Osteoblast (primary cell): Measurements from ENCODE around the gene UBE2D2. TPM values are rescaled to one million over a fixed set of nuclear protein-coding genes. Genes with fewer than 3 reads are reported as not detected.

ENCODE experiments used
- DNase-seq: peaks from one replicate; pipeline ENCODE4 v3.0.0; 2011; ENCODE audit warnings: low spot score, mixed read lengths; ENCODE audit not compliant: insufficient read length; ENCODE audit errors: missing footprints
- H2AFZ ChIP-seq: 2 replicates; pipeline ENCODE4 v1.6.0; 2011; ENCODE audit warnings: mild to moderate bottlenecking, low read length
- H3K27ac ChIP-seq: 2 replicates; pipeline ENCODE4 v1.5.1; 2011; ENCODE audit warnings: mild to moderate bottlenecking, low read depth, low read length, moderate library complexity
- H3K27me3 ChIP-seq: 2 replicates; pipeline ENCODE4 v1.6.0; 2012; ENCODE audit warnings: mild to moderate bottlenecking, control low read depth, inconsistent platforms, low read length, moderate library complexity; ENCODE audit not compliant: insufficient read depth
- H3K36me3 ChIP-seq: 2 replicates; pipeline ENCODE4 v1.5.1; 2011; ENCODE audit warnings: mild to moderate bottlenecking, low read length, control low read depth, moderate library complexity; ENCODE audit not compliant: insufficient read depth
- H3K4me1 ChIP-seq: 2 replicates; pipeline ENCODE4 v1.5.1; 2011; ENCODE audit warnings: mild to moderate bottlenecking, low read length, control low read depth, moderate library complexity; ENCODE audit not compliant: insufficient read depth
- H3K4me2 ChIP-seq: 2 replicates; pipeline ENCODE4 v1.6.0; 2011; ENCODE audit warnings: mild to moderate bottlenecking, low read length; ENCODE audit not compliant: insufficient read depth
- H3K4me3 ChIP-seq: fragments of 200-600 bp; sonication (generic); 3 replicates; pipeline ENCODE4 v1.5.1; 2012; ENCODE audit warnings: mild to moderate bottlenecking, low read length, inconsistent platforms; ENCODE audit not compliant: insufficient read depth
- H3K79me2 ChIP-seq: 2 replicates; pipeline ENCODE4 v1.6.0; 2012; ENCODE audit warnings: mild to moderate bottlenecking, low read length, control low read depth, inconsistent platforms; ENCODE audit not compliant: insufficient read depth
- H3K9me3 ChIP-seq: 2 replicates; pipeline ENCODE4 v1.5.1; 2011; ENCODE audit warnings: low read depth, low read length, control low read depth
- H4K20me1 ChIP-seq: 2 replicates; pipeline ENCODE4 v1.6.0; 2012; ENCODE audit warnings: mild to moderate bottlenecking, low read length, control low read depth; ENCODE audit not compliant: insufficient read depth
- CTCF ChIP-seq: IDR thresholded peaks from 2 replicates; pipeline ENCODE4 v1.5.1; 2011; ENCODE audit warnings: mild to moderate bottlenecking, low read depth, low read length, moderate library complexity; ENCODE audit errors: extremely low read depth
- total RNA-seq: library from RNA; depleted of rRNA; stranded (reverse); fragments of >200 nt; gene quantifications from 2 replicates; pipeline ENCODE4 v1.2.3, GENCODE V29; 2012

Gene UBE2D2
- total RNA-seq, 1 donor, result 52.8 TPM

DNA sequence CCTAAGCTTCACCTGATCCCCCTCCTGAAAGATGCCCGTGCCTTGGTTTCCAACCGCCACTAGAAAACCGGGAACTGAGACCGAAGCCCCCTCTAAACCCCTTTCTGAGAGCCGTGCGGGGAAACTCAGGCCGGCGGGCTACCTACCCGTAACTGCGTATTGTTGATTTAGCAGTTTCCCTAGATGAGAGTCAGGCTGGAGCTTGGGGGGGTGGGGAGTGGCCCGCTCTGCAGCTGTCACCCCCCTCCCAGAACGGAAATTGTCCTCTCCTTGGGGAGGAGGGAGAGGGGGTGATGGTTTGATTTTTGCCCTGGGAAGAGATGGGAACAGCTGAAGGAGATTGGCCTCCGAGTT lies 89.5 kb downstream of the UBE2D2 start:
- Histone ChIP-seq H3K27ac (peak overlapping the region; percentile 71), H3K36me3 (peaks cover 5% of the 10 kb centered on the region), H3K4me3 (peak overlapping the region; percentile 93), H3K9me3 (no peaks in the 10 kb centered on the region), H3K4me2 (peak overlapping the region; percentile 93), H2AFZ (no peak overlapping the region), H4K20me1 (peaks cover 34% of the 10 kb centered on the region), H3K4me1 (peaks cover 52% of the 10 kb centered on the region), H3K27me3 (no peaks in the 10 kb centered on the region), H3K79me2 (peaks cover 82% of the 10 kb centered on the region)
- peak; percentile 91 for DNase-seq
- TF ChIP-seq CTCF, result no peak

GRCh38 chr5:139651043-139651834 lies 90.1 kb downstream of the UBE2D2 start:
- Histone ChIP-seq H3K4me2 (peak overlapping the region; percentile 93), H3K4me3 (peak overlapping the region; percentile 93), H4K20me1 (peaks cover 36% of the 10 kb centered on the region), H3K9me3 (no peaks in the 10 kb centered on the region), H3K36me3 (peaks cover 5% of the 10 kb centered on the region), H3K27ac (peak overlapping the region; percentile 98), H3K79me2 (peaks cover 88% of the 10 kb centered on the region), H3K4me1 (peaks cover 58% of the 10 kb centered on the region), H2AFZ (no peak overlapping the region), H3K27me3 (no peaks in the 10 kb centered on the region)
- TF ChIP-seq CTCF, result no peak
- peak; percentile 94 for DNase-seq

- Histone ChIP-seq H3K79me2 (peaks cover 95% of the 10 kb centered on the region), H3K36me3 (peaks cover 5% of the 10 kb centered on the region), H3K9me3 (no peaks in the 10 kb centered on the region), H4K20me1 (peaks cover 40% of the 10 kb centered on the region), H3K4me2 (peak overlapping the region; percentile 93), H2AFZ (no peak overlapping the region), H3K27me3 (no peaks in the 10 kb centered on the region), H3K27ac (peak overlapping the region; percentile 98), H3K4me1 (peaks cover 63% of the 10 kb centered on the region), H3K4me3 (peak overlapping the region; percentile 93)
- TF ChIP-seq CTCF, result no peak
- peak; percentile 97 for DNase-seq
These were observed 91.0 kb downstream of the UBE2D2 start for GRCh38 chr5:139651853-139652787.

DNA sequence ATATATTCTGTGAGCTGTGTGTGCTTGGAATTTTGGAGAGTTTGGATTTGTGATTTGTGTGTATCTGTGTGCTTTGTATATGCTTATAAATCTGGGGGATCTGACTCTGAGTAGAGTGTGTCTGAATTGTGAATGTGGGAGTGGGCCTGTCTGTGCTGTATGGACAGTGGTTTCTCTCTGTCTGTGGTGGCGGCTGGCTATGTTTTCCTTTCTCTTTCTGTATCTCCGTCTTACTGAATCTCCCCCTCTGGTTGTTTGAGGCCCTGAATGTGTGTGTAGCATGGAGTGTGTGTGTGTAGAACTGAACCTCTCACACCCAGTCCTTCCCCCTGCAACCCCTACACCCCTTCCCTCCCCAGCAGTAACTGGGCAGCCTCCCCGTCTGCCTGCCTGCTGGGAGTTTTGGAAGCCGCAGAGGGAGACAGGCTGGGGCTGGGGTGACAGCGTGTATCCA lies 91.7 kb downstream of the UBE2D2 start:
- Histone ChIP-seq H3K36me3 (peaks cover 5% of the 10 kb centered on the region), H3K4me2 (peak overlapping the region; percentile 93), H3K79me2 (peaks cover 93% of the 10 kb centered on the region), H3K4me3 (peak overlapping the region; percentile 93), H3K27me3 (no peaks in the 10 kb centered on the region), H3K27ac (peak overlapping the region; percentile 98), H2AFZ (no peak overlapping the region), H3K4me1 (peaks cover 63% of the 10 kb centered on the region), H4K20me1 (peaks cover 43% of the 10 kb centered on the region), H3K9me3 (no peaks in the 10 kb centered on the region)
- TF ChIP-seq CTCF, result no peak
- peak; percentile 77 for DNase-seq
